ENCODE results near the gene THADA. TPM values are rescaled to one million over a fixed set of nuclear protein-coding genes. Genes with fewer than 3 reads are reported as not detected.
A peak's percentile ranks its signal among the peaks of the same experiment; 100 is the strongest.

The THADA gene
- total RNA-seq, 1 donor from 2014 or later: 28.3 TPM

DNA sequence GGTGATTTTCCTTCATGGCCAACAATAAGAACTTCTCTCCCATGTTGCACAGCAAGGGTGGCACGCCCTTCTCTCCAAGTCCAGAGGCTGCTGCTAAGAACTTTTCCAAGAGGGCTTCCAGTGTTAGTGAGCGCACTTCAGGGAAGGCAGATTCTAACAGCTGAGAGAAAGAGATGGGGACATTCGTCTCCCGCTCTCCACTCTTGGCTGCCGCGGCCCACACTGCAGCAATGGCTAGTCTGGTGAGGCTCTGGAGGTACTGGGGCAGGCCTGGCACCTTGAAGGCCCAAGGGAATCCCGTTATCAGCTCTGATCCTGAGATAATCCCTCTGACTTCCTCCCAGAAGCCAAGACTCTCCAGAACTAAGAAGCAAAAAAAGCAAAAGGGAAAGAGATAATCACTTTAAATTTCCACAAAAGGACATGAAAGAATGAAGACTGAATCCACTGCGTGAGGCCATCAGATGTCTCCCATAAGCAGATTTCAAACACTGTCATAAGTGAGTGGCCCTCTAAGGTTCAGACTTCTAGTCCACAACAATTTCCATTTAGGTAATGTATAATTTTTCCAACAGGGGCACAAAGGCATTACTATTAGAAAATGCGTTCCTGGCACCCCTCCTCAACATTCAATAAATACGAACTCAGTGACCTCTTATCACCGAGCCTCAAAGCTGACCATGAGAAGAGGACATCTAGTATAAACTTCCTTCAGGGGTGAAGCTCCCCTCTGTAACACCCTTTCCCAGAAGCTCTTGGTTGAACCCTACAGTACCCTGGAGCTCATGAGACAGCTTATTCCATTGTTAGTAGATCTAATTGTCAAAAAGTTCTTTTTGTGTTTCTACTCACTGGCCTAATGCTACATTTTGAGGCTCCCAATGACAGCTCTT is 302.7 kb downstream of the THADA start:
- TF ChIP-seq, protein P1, sequence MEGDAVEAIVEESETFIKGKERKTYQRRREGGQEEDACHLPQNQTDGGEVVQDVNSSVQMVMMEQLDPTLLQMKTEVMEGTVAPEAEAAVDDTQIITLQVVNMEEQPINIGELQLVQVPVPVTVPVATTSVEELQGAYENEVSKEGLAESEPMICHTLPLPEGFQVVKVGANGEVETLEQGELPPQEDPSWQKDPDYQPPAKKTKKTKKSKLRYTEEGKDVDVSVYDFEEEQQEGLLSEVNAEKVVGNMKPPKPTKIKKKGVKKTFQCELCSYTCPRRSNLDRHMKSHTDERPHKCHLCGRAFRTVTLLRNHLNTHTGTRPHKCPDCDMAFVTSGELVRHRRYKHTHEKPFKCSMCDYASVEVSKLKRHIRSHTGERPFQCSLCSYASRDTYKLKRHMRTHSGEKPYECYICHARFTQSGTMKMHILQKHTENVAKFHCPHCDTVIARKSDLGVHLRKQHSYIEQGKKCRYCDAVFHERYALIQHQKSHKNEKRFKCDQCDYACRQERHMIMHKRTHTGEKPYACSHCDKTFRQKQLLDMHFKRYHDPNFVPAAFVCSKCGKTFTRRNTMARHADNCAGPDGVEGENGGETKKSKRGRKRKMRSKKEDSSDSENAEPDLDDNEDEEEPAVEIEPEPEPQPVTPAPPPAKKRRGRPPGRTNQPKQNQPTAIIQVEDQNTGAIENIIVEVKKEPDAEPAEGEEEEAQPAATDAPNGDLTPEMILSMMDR (IDR thresholded peaks at IDR 0.05): no peak
- Mint-ChIP-seq H3K27me3 (ENCODE audit: unreplicated experiment) (no peaks in the 10 kb centered on the region), H3K4me3 (ENCODE audit: unreplicated experiment) (no peak overlapping the region), H3K36me3 (ENCODE audit: unreplicated experiment) (peaks cover 24% of the 10 kb centered on the region), H3K27ac (ENCODE audit: unreplicated experiment) (peak overlapping the region; percentile 97), H3K4me1 (ENCODE audit: unreplicated experiment) (peaks cover 17% of the 10 kb centered on the region), H3K9me3 (ENCODE audit: unreplicated experiment) (peaks cover 3% of the 10 kb centered on the region)
- DNase-seq (ENCODE audit: extremely low spot score, unreplicated experiment): no peak

DNA sequence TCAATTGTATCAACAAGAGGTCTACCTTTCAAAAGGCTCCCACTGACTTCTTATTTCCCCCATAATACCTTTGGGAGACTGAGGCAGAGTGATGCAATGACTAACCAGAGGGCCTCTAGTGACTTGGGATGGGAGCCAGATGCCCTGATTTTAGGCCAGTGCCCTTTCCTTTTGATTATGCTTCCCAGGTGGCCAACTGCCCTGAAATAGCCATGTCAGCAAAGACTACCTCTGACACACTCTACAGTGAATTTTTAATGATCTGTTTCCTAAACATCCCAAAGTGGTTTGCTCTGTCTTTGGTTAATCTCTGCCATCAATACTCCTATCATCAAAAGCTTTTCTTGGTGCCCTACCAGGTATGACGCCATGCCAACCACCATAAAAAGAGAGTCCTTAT is 303.5 kb downstream of the THADA start:
- H3K27ac Mint-ChIP-seq (ENCODE audit: unreplicated experiment): no peak overlapping the region

DNA sequence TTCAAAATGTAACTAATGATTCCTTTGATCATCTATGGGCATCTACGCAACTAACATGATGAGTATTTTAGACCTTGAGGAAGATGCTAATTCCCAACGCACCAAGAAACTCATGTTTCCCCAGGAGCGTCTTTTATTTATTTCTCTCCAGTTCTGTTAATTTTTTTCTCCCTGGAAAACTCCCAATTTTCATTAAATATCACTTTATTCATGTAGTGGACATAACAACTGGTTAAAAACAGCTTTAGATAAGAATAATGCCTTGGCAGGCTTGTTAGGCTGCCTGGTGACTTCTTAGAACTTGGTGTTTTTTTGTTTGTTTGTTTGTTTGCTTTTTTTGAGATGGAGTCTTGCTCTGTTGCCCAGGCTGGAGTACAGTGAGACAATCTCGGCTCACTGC is 306.5 kb downstream of the THADA start:
- no peak overlapping the region for H3K4me3 Mint-ChIP-seq (ENCODE audit: unreplicated experiment)
- peaks cover 3% of the 10 kb centered on the region for H3K9me3 Mint-ChIP-seq (ENCODE audit: unreplicated experiment)
- H3K36me3 Mint-ChIP-seq (ENCODE audit: unreplicated experiment): peaks cover 51% of the 10 kb centered on the region
- peaks cover 10% of the 10 kb centered on the region for H3K4me1 Mint-ChIP-seq (ENCODE audit: unreplicated experiment)
- H3K27me3 Mint-ChIP-seq (ENCODE audit: unreplicated experiment): no peaks in the 10 kb centered on the region
- TF ChIP-seq, protein P1 (IDR thresholded peaks at IDR 0.05): no peak
- no peak overlapping the region for H3K27ac Mint-ChIP-seq (ENCODE audit: unreplicated experiment)
- no peak for DNase-seq (ENCODE audit: extremely low spot score, unreplicated experiment)

More for the DNA sequence above, 303.5 kb downstream of the THADA start:
- Mint-ChIP-seq H3K36me3 (ENCODE audit: unreplicated experiment) (peaks cover 28% of the 10 kb centered on the region), H3K4me1 (ENCODE audit: unreplicated experiment) (peaks cover 17% of the 10 kb centered on the region), H3K27me3 (ENCODE audit: unreplicated experiment) (no peaks in the 10 kb centered on the region), H3K4me3 (ENCODE audit: unreplicated experiment) (no peak overlapping the region), H3K9me3 (ENCODE audit: unreplicated experiment) (peaks cover 3% of the 10 kb centered on the region)
- DNase-seq (ENCODE audit: extremely low spot score, unreplicated experiment): no peak
- TF ChIP-seq, protein P1 (IDR thresholded peaks at IDR 0.05): no peak

DNA sequence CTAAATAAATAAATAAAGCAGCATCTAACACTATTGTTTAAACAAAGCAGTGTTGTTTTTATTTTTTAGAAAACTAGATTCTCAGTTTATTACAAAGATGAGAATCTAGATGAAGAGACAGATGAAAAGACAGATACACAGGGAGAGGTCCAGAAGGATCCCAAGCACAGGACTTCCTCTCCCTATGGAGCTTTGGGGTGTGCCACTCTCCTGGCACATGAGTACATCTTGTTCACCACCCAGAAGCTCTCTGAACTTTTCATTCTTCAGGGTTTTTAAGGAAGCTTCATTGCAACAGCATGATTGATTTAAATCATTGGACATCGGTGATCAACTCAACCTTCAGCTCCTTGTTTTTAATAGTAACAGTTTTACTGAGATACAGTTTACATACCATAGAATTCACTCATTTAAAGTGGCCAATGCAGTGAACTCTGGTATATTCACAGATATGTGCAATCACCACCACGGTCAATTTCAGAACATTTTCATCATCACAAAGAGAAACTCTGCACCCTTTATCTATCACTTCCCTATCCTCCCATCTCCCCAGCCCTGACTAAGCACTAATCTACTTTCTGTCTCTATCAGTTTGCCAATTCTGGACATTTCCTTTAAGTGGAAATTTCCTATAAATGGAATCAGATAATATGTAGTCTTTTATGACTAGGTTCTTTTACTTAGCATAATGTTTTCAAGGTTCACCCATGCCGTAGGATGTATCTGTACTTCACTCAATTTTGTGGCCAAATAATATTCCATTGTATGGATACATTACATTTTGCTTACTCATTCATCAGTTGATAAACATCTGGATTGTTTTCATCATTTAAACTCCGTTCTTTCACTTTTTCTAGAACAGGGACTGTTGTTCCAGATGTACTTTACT is 307.2 kb downstream of the THADA start:
- Mint-ChIP-seq H3K4me3 (ENCODE audit: unreplicated experiment) (no peak overlapping the region), H3K27me3 (ENCODE audit: unreplicated experiment) (no peaks in the 10 kb centered on the region), H3K36me3 (ENCODE audit: unreplicated experiment) (peaks cover 57% of the 10 kb centered on the region), H3K9me3 (ENCODE audit: unreplicated experiment) (peaks cover 2% of the 10 kb centered on the region), H3K4me1 (ENCODE audit: unreplicated experiment) (peaks cover 3% of the 10 kb centered on the region), H3K27ac (ENCODE audit: unreplicated experiment) (no peak overlapping the region)
- DNase-seq (ENCODE audit: extremely low spot score, unreplicated experiment): no peak
- TF ChIP-seq, protein P1 (IDR thresholded peaks at IDR 0.05): no peak

DNA sequence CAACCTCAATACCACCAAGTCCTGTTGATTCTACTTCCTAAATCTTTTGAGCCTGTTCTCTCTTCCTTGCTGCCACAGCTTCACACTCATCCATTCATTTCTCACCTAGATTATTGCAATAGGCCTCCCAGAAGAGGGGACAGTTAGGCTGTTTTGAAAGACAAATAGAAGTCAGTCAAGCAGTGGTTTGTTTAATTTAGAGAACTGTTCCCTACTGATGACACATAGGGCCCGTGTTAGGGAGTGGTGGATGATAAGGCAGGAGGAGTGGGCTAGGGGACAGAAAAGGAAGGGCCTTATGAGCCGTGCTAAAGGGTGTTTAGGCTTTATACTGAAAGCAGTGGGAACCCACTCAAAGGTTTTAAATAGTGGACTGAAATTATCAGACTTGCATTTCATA is 309.9 kb downstream of the THADA start:
- H3K27ac Mint-ChIP-seq (ENCODE audit: unreplicated experiment): no peak overlapping the region
- no peak for DNase-seq (ENCODE audit: extremely low spot score, unreplicated experiment)
- TF ChIP-seq, protein P1 (IDR thresholded peaks at IDR 0.05): no peak
- H3K4me1 Mint-ChIP-seq (ENCODE audit: unreplicated experiment): no peaks in the 10 kb centered on the region
- H3K36me3 Mint-ChIP-seq (ENCODE audit: unreplicated experiment): peaks cover 69% of the 10 kb centered on the region
- H3K4me3 Mint-ChIP-seq (ENCODE audit: unreplicated experiment): no peak overlapping the region
- H3K9me3 Mint-ChIP-seq (ENCODE audit: unreplicated experiment): peaks cover 5% of the 10 kb centered on the region
- no peaks in the 10 kb centered on the region for H3K27me3 Mint-ChIP-seq (ENCODE audit: unreplicated experiment)

Data from osteocyte (in vitro differentiated cells).